ENCODE data around the gene TASP1.
A peak's percentile ranks its signal among the peaks of the same experiment; 100 is the strongest.
"Not testable (repeated sequence)": the region's sequence is repeated elsewhere in the genome, so short reads cannot be mapped to it uniquely, and the experiment has no call there.

Gene TASP1

GRCh38 chr20:13384132-13384531 lies 254.6 kb downstream of the TASP1 start:
- H3K9ac ChIP-seq (ENCODE audit: insufficient read length, low read depth): no peak overlapping the region
- H3K9me3 ChIP-seq (ENCODE audit: insufficient read depth, low read length): 0 out of 2 replicates have a peak, but pooled peaks cover 6% of the 10 kb centered on the region
- H3K4me1 ChIP-seq (ENCODE audit: insufficient read depth, insufficient read length): no peaks in the 10 kb centered on the region
- TF ChIP-seq ZNF274 (IDR thresholded peaks at IDR 0.05; ENCODE audit: low read depth, low read length) (no peak), YY1 (IDR thresholded peaks at IDR 0.05; ENCODE audit: insufficient read depth, insufficient read length) (no peak), SUZ12 (IDR thresholded peaks at IDR 0.05; ENCODE audit: extremely low read depth, insufficient read depth, insufficient read length) (no peak)
- H3K4me3 ChIP-seq (ENCODE audit: insufficient read length, low read depth): no peak overlapping the region
- DNase-seq (ENCODE audit: low read depth, low spot score): no peak
- peaks cover 4% of the 10 kb centered on the region for H3K36me3 ChIP-seq (ENCODE audit: insufficient read depth, insufficient read length, low read length)
- no peaks in the 10 kb centered on the region for H3K27me3 ChIP-seq (ENCODE audit: insufficient read depth, insufficient read length)

- Histone ChIP-seq H3K36me3 (ENCODE audit: insufficient read depth, insufficient read length, low read length) (peaks cover 3% of the 10 kb centered on the region), H3K27me3 (ENCODE audit: insufficient read depth, insufficient read length) (no peaks in the 10 kb centered on the region), H3K4me1 (ENCODE audit: insufficient read depth, insufficient read length) (no peaks in the 10 kb centered on the region), H3K9me3 (ENCODE audit: insufficient read depth, low read length) (0 out of 2 replicates have a peak, but pooled peaks cover 6% of the 10 kb centered on the region), H3K9ac (ENCODE audit: insufficient read length, low read depth) (no peak overlapping the region), H3K4me3 (ENCODE audit: insufficient read length, low read depth) (no peak overlapping the region)
- DNase-seq (ENCODE audit: low read depth, low spot score): no peak
- TF ChIP-seq SUZ12 (IDR thresholded peaks at IDR 0.05; ENCODE audit: extremely low read depth, insufficient read depth, insufficient read length): no peak
- no peak for TF ChIP-seq ZNF274 (IDR thresholded peaks at IDR 0.05; ENCODE audit: low read depth, low read length)
- TF ChIP-seq YY1 (IDR thresholded peaks at IDR 0.05; ENCODE audit: insufficient read depth, insufficient read length): no peak
These were observed 255.9 kb downstream of the TASP1 start for GRCh38 chr20:13382786-13383185.

- not testable (repeated sequence) for H3K4me1 ChIP-seq (ENCODE audit: insufficient read depth, insufficient read length); H3K4me3 ChIP-seq (ENCODE audit: insufficient read length, low read depth); H3K9me3 ChIP-seq (ENCODE audit: insufficient read depth, low read length); H3K9ac ChIP-seq (ENCODE audit: insufficient read length, low read depth); H3K36me3 ChIP-seq (ENCODE audit: insufficient read depth, insufficient read length, low read length); H3K27me3 ChIP-seq (ENCODE audit: insufficient read depth, insufficient read length)
- peak; percentile 1 for DNase-seq (ENCODE audit: low read depth, low spot score)
These were observed 258.1 kb downstream of the TASP1 start for GRCh38 chr20:13380497-13381229.

GRCh38 chr20:13373400-13373799 lies 265.3 kb downstream of the TASP1 start:
- DNase-seq (ENCODE audit: low read depth, low spot score): no peak
- Histone ChIP-seq H3K9ac (ENCODE audit: insufficient read length, low read depth) (no peak overlapping the region), H3K4me1 (ENCODE audit: insufficient read depth, insufficient read length) (no peaks in the 10 kb centered on the region), H3K36me3 (ENCODE audit: insufficient read depth, insufficient read length, low read length) (no peaks in the 10 kb centered on the region), H3K4me3 (ENCODE audit: insufficient read length, low read depth) (no peak overlapping the region), H3K27me3 (ENCODE audit: insufficient read depth, insufficient read length) (no peaks in the 10 kb centered on the region), H3K9me3 (ENCODE audit: insufficient read depth, low read length) (no peaks in the 10 kb centered on the region)
- TF ChIP-seq YY1 (IDR thresholded peaks at IDR 0.05; ENCODE audit: insufficient read depth, insufficient read length) (no peak), SUZ12 (IDR thresholded peaks at IDR 0.05; ENCODE audit: extremely low read depth, insufficient read depth, insufficient read length) (no peak), ZNF274 (IDR thresholded peaks at IDR 0.05; ENCODE audit: low read depth, low read length) (no peak)

GRCh38 chr20:13364278-13365170 lies 274.2 kb downstream of the TASP1 start:
- Histone ChIP-seq H3K4me3 (ENCODE audit: insufficient read length, low read depth) (no peak overlapping the region), H3K9ac (ENCODE audit: insufficient read length, low read depth) (no peak overlapping the region), H3K36me3 (ENCODE audit: insufficient read depth, insufficient read length, low read length) (no peaks in the 10 kb centered on the region), H3K9me3 (ENCODE audit: insufficient read depth, low read length) (no peaks in the 10 kb centered on the region), H3K27me3 (ENCODE audit: insufficient read depth, insufficient read length) (no peaks in the 10 kb centered on the region), H3K4me1 (ENCODE audit: insufficient read depth, insufficient read length) (no peaks in the 10 kb centered on the region)
- TF ChIP-seq ZNF274 (IDR thresholded peaks at IDR 0.05; ENCODE audit: low read depth, low read length) (no peak), SUZ12 (IDR thresholded peaks at IDR 0.05; ENCODE audit: extremely low read depth, insufficient read depth, insufficient read length) (no peak), YY1 (IDR thresholded peaks at IDR 0.05; ENCODE audit: insufficient read depth, insufficient read length) (no peak)
- no peak for DNase-seq (ENCODE audit: low read depth, low spot score)

- H3K4me3 ChIP-seq (ENCODE audit: insufficient read length, low read depth): no peak overlapping the region
- H3K9ac ChIP-seq (ENCODE audit: insufficient read length, low read depth): no peak overlapping the region
- H3K36me3 ChIP-seq (ENCODE audit: insufficient read depth, insufficient read length, low read length): no peaks in the 10 kb centered on the region
- no peaks in the 10 kb centered on the region for H3K27me3 ChIP-seq (ENCODE audit: insufficient read depth, insufficient read length)
- no peaks in the 10 kb centered on the region for H3K9me3 ChIP-seq (ENCODE audit: insufficient read depth, low read length)
- no peaks in the 10 kb centered on the region for H3K4me1 ChIP-seq (ENCODE audit: insufficient read depth, insufficient read length)
- DNase-seq (ENCODE audit: low read depth, low spot score): no peak
- TF ChIP-seq SUZ12 (IDR thresholded peaks at IDR 0.05; ENCODE audit: extremely low read depth, insufficient read depth, insufficient read length) (no peak), ZNF274 (IDR thresholded peaks at IDR 0.05; ENCODE audit: low read depth, low read length) (no peak), YY1 (IDR thresholded peaks at IDR 0.05; ENCODE audit: insufficient read depth, insufficient read length) (no peak)
These were observed 275.3 kb downstream of the TASP1 start for GRCh38 chr20:13363473-13363872.

GRCh38 chr20:13362165-13362564 lies 276.6 kb downstream of the TASP1 start:
- not testable (repeated sequence) for H3K4me1 ChIP-seq (ENCODE audit: insufficient read depth, insufficient read length); DNase-seq (ENCODE audit: low read depth, low spot score); H3K36me3 ChIP-seq (ENCODE audit: insufficient read depth, insufficient read length, low read length); H3K9ac ChIP-seq (ENCODE audit: insufficient read length, low read depth); H3K9me3 ChIP-seq (ENCODE audit: insufficient read depth, low read length); H3K4me3 ChIP-seq (ENCODE audit: insufficient read length, low read depth); H3K27me3 ChIP-seq (ENCODE audit: insufficient read depth, insufficient read length)

- DNase-seq (ENCODE audit: low read depth, low spot score); H3K4me3 ChIP-seq (ENCODE audit: insufficient read length, low read depth); H3K36me3 ChIP-seq (ENCODE audit: insufficient read depth, insufficient read length, low read length); H3K27me3 ChIP-seq (ENCODE audit: insufficient read depth, insufficient read length); H3K9me3 ChIP-seq (ENCODE audit: insufficient read depth, low read length); H3K9ac ChIP-seq (ENCODE audit: insufficient read length, low read depth); H3K4me1 ChIP-seq (ENCODE audit: insufficient read depth, insufficient read length): not testable (repeated sequence)
These were observed 279.8 kb downstream of the TASP1 start for GRCh38 chr20:13358936-13359335.

- not testable (repeated sequence) for H3K36me3 ChIP-seq (ENCODE audit: insufficient read depth, insufficient read length, low read length); H3K4me3 ChIP-seq (ENCODE audit: insufficient read length, low read depth); H3K27me3 ChIP-seq (ENCODE audit: insufficient read depth, insufficient read length); H3K9ac ChIP-seq (ENCODE audit: insufficient read length, low read depth); H3K4me1 ChIP-seq (ENCODE audit: insufficient read depth, insufficient read length); H3K9me3 ChIP-seq (ENCODE audit: insufficient read depth, low read length); DNase-seq (ENCODE audit: low read depth, low spot score)
These were observed 280.9 kb downstream of the TASP1 start for GRCh38 chr20:13357782-13358181.

All from NT2/D1 (cell line).